DMS79 treated with DMSO at 0.1 percent for 48 hours (cell line): Measurements from ENCODE around the gene NRAS.
A peak's percentile ranks its signal among the peaks of the same experiment; 100 is the strongest.
"Not testable (repeated sequence)": the region's sequence is repeated elsewhere in the genome, so short reads cannot be mapped to it uniquely, and the experiment has no call there.

ENCODE experiments used
- DNase-seq: peaks from one replicate; lab custom pipeline; 2025; lab: John Stamatoyannopoulos, UW

Gene NRAS

GRCh38 chr1:114716304-114717170 lies at the start of gene NRAS:
Gene NRAS (minus strand): TSS chr1:114716771. CDS start chr1:114716160, 611 bp downstream.
- peak; percentile 80 for DNase-seq

DNA sequence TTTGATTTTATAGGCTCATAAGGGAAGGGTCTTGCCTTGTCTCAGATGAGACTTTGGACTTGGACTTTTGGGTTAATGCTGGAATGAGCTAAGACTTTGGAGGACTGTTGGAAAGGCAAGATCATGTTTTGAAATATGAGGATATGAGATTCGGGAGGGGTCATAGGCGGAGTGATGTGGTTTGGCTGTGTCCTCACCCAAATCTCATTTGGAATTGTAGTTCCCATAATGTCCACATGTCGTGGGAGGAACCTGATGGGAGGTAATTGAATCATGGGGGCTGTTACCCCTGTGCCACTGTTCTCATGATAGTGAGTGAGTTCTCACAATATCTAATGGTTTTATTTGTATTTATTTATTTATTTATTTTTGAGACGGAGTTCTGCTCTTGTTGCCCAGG lies 48.1 kb upstream of the NRAS start:
- no peak for DNase-seq

- DNase-seq: no peak
Observed at GRCh38 chr1:114758256-114758832, 41.8 kb upstream of the NRAS start.

- DNase-seq: peak; percentile 94
Observed at GRCh38 chr1:114757455-114758255, 41.1 kb upstream of the NRAS start, which contains the start of gene CSDE1. Gene CSDE1 (minus strand): TSS chr1:114757984. CDS start chr1:114739890, 18,094 bp downstream.

- no peak for DNase-seq
Observed at GRCh38 chr1:114756949-114757454, 40.4 kb upstream of the NRAS start.

DNA sequence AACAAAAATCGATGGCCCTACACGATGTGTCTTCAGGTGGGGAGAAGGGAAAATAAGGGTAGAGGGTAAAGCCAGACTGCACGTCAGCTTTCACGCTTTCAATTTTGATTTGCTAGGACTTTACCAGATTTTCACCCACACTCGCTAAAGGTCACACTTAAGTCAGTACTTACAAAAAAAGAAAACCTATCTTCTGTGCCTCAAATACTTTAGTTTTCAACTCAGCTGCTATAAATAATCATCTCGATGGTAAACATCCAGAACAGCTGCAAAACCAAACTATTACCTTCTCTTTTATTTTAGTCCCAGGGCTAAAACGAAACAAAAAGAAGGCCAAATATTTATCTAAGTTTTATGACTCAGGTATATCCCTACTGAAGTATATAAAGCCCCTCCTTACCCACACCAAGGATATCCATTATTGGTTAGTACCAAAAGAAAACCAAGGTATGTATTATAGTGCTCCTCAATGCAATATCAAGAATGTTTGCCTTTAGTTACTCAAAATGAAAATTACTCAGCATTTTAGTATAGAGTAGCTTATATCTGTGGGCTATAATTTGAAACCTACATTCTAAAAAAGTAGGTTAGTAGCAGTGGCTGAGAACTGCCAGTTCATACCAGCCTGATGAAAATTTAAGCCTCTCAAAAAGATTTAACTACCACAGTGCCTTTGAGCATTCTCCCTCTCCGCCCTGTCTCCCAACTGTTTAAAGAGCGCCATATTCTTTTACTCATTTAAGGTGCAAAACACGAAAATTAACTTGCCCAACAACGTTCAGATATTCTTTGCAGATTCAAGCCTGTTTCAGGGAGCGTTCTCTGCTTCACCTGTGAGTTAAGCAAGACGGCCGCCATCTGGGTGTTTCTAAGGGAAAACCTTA lies 39.7 kb upstream of the NRAS start:
- no peak for DNase-seq

DNA sequence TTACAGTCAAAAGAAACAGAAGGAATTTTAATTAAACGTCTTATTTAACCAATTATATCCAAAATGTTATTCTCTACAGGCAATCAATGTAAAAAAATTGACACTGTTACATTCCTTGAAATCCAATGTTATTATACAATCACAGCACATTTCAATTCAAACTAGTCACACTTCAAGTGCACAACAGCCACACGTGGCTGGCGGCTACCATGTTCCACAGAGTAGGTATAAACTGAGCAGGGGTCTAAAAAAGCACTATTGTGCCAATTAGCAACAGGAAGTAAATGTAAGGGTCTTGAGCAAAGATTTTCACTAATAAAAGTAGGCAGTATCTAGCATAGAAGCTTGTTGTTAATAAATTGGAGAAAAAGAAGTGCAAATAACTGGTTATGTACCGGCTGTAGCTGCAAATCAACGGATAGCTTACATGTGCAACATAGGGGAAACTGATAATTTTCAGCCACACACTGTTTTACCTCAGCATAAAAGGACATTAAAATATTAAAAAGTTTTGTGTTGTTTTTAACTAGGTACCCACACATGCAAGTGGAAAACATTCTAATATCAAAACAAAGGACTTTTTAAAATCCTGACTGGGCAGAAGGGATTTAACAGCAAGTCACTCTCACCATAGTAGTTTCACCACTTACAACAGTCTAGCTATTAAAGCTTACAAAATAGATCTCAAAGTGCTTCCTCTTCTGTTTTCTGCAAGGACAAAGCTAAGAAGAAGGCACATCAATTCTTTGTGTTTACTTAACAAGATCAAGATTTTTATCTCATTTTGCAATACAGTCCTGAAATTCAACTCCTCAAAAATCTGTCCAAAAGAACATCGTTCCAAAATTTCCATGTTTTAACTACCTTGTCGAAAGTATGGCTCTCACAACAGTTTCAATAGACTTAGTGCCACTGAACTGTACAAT lies 38.7 kb upstream of the NRAS start:
- no peak for DNase-seq

- DNase-seq: not testable (repeated sequence)
Observed at GRCh38 chr1:114753702-114754101, 37.1 kb upstream of the NRAS start.

GRCh38 chr1:114753143-114753542 lies 36.6 kb upstream of the NRAS start:
- DNase-seq: no peak

DNA sequence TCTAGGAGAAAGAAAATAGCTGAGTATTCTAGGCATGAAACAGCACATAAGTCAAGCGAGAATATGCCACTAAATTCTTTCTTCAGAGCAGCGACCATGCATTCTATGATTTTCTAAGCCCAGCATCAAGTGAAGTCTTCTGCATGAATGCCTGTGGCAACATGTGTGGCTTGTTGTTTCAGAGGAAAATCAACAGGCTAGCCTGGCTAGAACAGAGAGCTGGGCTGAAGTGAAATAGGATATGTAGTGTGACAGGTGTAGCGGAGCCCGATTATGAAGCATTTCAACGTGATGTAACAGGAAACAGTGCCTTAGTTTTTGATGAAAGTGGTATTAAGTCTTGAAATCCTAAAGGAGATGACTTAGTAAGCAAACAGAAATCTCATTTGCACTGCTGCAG lies 34.2 kb upstream of the NRAS start:
- no peak for DNase-seq

- DNase-seq: no peak
Observed at GRCh38 chr1:114749835-114750234, 33.3 kb upstream of the NRAS start.

DNA sequence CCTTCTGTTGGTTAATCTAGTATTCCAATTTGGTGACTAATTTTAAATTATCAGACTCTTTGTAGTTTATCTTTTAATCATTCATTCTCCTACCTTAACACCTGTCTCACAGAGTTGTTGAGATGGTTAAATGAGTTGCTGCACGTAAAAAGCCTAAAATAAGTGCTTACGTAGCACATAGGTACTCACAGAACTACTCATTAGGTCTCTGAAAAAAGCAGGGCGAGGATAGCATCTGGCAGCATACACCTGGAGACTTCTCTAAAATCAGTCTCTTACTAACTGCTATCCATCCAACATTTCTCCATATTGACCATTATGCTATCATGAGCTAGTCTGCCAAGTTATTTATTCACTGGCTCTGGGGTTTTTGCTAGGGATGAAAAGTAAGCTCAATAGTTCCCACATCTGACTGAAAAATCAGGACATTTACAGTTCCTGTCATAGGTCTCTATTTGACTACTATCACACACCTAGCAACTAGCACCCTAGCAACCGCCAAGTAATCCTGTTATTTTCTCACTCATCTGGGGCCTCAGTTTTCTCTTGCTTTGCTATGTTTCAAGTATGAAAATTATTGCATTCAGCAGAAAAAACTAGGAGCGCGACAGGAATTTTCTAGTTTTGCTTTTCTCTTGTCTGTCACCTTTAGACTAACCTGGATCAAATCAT lies 30.0 kb upstream of the NRAS start:
- DNase-seq: no peak

DNA sequence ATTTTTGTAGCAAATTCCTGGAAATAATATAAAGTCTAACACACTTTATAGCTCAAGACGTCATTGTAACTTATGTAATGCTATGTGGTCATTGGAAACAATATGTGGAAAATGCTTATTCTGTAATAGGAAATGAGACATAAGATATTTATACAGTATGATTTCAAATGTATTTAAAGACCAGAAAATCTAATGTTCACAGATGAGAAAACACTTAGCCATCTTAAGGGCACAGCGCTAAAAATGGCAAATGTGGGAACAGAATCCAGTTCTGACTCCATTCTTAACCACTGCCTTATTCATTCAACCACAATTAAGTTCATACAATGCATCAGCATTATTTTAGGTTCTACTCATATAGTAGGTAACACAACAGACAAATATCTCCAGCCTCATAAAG lies 28.7 kb upstream of the NRAS start:
- no peak for DNase-seq

DNA sequence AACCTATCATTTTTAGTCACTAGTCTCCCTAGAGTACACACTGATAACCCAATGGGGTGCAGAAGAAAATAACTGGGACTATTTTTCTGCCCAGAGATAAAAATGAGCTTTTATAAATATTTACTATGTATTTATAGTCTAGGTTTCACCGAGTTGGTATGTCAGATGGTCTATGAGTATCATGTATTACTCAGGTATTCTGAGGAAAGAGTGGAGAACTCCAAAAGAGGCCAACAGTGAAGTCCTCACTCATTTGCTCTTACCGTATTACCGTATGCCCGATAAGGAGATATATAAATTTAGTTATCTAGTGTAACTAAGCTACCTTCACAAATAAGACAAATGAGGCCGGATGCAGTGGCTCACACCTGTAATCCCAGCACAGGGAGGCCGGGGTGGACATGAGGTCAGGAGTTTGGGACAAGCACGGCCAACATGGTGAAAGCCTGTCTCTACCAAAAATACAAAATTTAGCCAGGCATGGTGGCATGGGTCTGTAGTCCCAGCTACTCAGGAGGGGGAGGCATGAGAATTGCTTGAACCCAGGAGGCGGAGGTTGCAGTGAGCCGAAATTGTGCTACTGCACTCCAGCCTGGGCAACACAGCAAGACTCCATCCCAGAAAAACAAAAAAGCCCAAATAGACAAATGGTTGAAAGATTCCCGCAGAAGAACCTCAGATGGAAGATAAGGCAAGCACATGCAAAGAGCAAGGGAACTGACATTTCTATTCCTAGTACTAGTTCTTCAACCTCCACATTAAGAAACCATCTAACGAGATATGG lies 25.6 kb upstream of the NRAS start:
- no peak for DNase-seq

DNA sequence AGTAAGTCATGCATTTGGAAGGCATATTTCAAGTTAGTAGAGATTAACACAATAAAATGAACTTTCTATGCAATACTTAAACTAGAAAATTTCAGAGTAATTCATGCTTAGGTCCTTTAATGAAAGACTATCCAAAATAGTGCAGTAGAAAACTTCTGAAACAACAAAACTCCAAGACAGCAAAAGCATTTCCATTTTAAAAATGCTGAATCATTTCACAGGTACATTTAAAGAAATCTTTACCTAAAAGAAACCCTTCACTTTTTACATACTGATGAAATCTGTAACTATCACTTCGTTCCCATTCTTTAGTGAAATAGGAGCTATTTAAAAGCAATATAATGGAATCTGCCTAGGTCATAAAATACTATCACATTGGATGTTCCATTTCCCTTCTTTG lies 23.8 kb upstream of the NRAS start:
- DNase-seq: no peak

DNA sequence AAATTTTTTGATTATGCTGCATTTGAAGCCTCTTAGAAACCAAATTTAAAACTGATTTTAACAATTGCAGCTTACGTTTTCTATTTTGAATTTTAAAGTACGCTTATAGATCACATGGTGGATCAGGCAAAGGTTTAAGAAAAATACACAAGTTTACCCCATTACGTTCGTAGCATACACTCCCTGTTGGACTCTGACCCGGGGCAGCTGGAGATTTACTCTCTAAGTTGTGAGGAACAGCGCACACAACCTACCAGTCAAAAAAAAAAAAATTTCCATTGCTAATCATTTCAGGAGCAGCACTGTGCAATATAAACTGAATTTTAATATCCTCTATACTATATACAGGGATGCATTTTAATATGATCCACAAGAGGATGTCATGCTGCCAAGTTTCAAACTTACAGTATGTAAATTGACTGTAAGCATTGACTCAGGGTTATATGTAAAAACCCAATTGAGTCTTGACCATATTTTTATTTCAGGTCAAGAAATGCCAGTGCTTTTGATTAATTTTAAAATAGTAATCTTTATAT lies 20.8 kb upstream of the NRAS start:
- DNase-seq: no peak

GRCh38 chr1:114735479-114735878 lies 18.9 kb upstream of the NRAS start:
- no peak for DNase-seq

- no peak for DNase-seq
Observed at GRCh38 chr1:114729782-114730181, 13.2 kb upstream of the NRAS start.

DNA sequence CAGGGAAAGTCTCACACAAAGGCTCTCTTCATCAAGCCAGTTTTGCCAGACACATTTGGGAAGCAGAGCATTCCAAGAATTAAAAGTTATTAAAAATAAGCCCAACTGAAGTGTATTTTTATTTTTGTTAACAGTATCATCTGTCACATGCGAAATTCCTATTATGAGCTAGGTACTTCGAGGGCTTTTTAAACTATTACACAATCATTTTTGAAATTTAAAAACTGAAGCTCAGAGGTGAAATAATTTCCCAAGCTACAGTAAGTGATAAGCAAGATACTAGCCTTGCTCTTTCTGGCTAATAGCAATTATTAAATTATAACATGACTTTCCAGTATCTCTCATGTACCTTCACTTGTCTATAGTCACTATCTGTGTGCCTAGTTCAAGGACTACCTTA lies 12.0 kb upstream of the NRAS start:
- no peak for DNase-seq
